Measurements from ENCODE around the gene RAET1E.

RAET1E gene

GRCh38 chr6:149907317-149907716 lies 9.4 kb upstream of the RAET1E start:
- no peak for DNase-seq (ENCODE audit: low read depth, low spot score)
- ChIA-PET POLR2A (no interaction called here), CTCF (no interaction called here)
- no peak for TF ChIP-seq CTCF (IDR thresholded peaks at IDR 0.05; ENCODE audit: insufficient read depth, low read length, missing control alignments)
- H3K4me3 ChIP-seq (ENCODE audit: low read depth, low read length): no peak overlapping the region

GRCh38 chr6:149906405-149906804 lies 8.5 kb upstream of the RAET1E start:
- no peak for TF ChIP-seq CTCF (IDR thresholded peaks at IDR 0.05; ENCODE audit: insufficient read depth, low read length, missing control alignments)
- CTCF ChIA-PET: interaction anchor here (0.9 to 2.1 kb wide), 4 partner anchors 11 to 110 kb away, joined by 3 to 7 read pairs (median 4); no protein-coding TSS in a partner anchor
- no peak for DNase-seq (ENCODE audit: low read depth, low spot score)
- POLR2A ChIA-PET: no interaction called here
- no peak overlapping the region for H3K4me3 ChIP-seq (ENCODE audit: low read depth, low read length)

GRCh38 chr6:149905911-149906371 lies 8.0 kb upstream of the RAET1E start:
- CTCF ChIA-PET: interaction anchor here (0.9 to 2.1 kb wide), 7 partner anchors 9 to 111 kb away, joined by 3 to 7 read pairs (median 4); no protein-coding TSS in a partner anchor
- DNase-seq (ENCODE audit: low read depth, low spot score): no peak
- TF ChIP-seq CTCF (IDR thresholded peaks at IDR 0.05; ENCODE audit: insufficient read depth, low read length, missing control alignments): no peak
- POLR2A ChIA-PET: no interaction called here
- H3K4me3 ChIP-seq (ENCODE audit: low read depth, low read length): no peak overlapping the region

GRCh38 chr6:149905371-149905910 lies 7.5 kb upstream of the RAET1E start:
- ChIA-PET POLR2A (no interaction called here), CTCF (interaction anchor here (0.9 to 2.6 kb wide), 9 partner anchors 9 to 111 kb away, joined by 3 to 8 read pairs (median 4); no protein-coding TSS in a partner anchor)
- no peak for DNase-seq (ENCODE audit: low read depth, low spot score)
- no peak for TF ChIP-seq CTCF (IDR thresholded peaks at IDR 0.05; ENCODE audit: insufficient read depth, low read length, missing control alignments)
- H3K4me3 ChIP-seq (ENCODE audit: low read depth, low read length): no peak overlapping the region

- H3K4me3 ChIP-seq (ENCODE audit: low read depth, low read length): no peak overlapping the region
- DNase-seq (ENCODE audit: low read depth, low spot score): no peak
- ChIA-PET CTCF (interaction anchor here (0.7 to 2.6 kb wide), 10 partner anchors 8 to 112 kb away, joined by 3 to 8 read pairs (median 4); no protein-coding TSS in a partner anchor), POLR2A (no interaction called here)
- TF ChIP-seq CTCF (IDR thresholded peaks at IDR 0.05; ENCODE audit: insufficient read depth, low read length, missing control alignments): no peak
Measured at GRCh38 chr6:149904661-149905370, 6.9 kb upstream of the RAET1E start.

GRCh38 chr6:149903938-149904611 lies 6.2 kb upstream of the RAET1E start:
- ChIA-PET POLR2A (no interaction called here), CTCF (interaction anchor here (0.7 to 2.6 kb wide), 6 partner anchors 10 to 113 kb away, joined by 3 to 8 read pairs (median 4); no protein-coding TSS in a partner anchor)
- TF ChIP-seq CTCF (IDR thresholded peaks at IDR 0.05; ENCODE audit: insufficient read depth, low read length, missing control alignments): no peak
- H3K4me3 ChIP-seq (ENCODE audit: low read depth, low read length): no peak overlapping the region
- no peak for DNase-seq (ENCODE audit: low read depth, low spot score)

Measured in AG04449 (cell line).